Prostate gland (tissue), 2 donors: ENCODE results near the gene PPP1R13B. TPM values are rescaled to one million over a fixed set of nuclear protein-coding genes. Genes with fewer than 3 reads are reported as not detected.

Source experiments
- DNase-seq: peaks from one replicate; pipeline ENCODE4 v3.0.0-alpha.2; 2019; ENCODE audit warnings: low spot score
- H3K27ac ChIP-seq, 2 donors: fragments of 200-600 bp; sonication (generic); 2 replicates each; pipeline ENCODE4 v1.5.1; 2017 to 2019
- H3K27me3 ChIP-seq: fragments of 200-600 bp; sonication (generic); replicated peaks from 2 replicates; pipeline ENCODE4 v1.5.1; 2019; ENCODE audit not compliant: insufficient read depth
- H3K36me3 ChIP-seq, 2 donors: fragments of 200-600 bp; sonication (generic); 1 replicate in 1 of 2; 2 replicates in 1 of 2; pipeline versions ENCODE4 v1.5.1 to v1.8.1; 2017 to 2019
- H3K4me1 ChIP-seq: fragments of 200-600 bp; sonication (generic); replicated peaks from 2 replicates; pipeline ENCODE4 v1.5.1; 2019
- H3K4me3 ChIP-seq, 2 donors: fragments of 200-600 bp; sonication (generic); 2 replicates each; pipeline ENCODE4 v1.5.1; 2017 to 2019
- H3K9me3 ChIP-seq: fragments of 200-600 bp; sonication (generic); 2 replicates; pipeline ENCODE4 v1.5.1; 2017
- POLR2A ChIP-seq: fragments of 450-650 bp; IDR thresholded peaks from one replicate; pipeline ENCODE4 v1.6.1; 2016; ENCODE audit warnings: antibody characterized with exemption, mild to moderate bottlenecking
- POLR2AphosphoS5 ChIP-seq: sonication (generic); formaldehyde crosslinking; IDR thresholded peaks from one replicate; pipeline ENCODE4 v1.6.1; 2017; ENCODE audit warnings: antibody characterized with exemption
- WGBS: methylation state at CpG from one replicate; pipeline ENCODE4 v1.1.5; 2018; 5-methylcytosine and 5-hydroxymethylcytosine counted together
- intact Hi-C: fragments of 100-400 bp; cut with DNase I; formaldehyde crosslinking; loops from one replicate; pipeline ENCODE4 v1.14.2; 2022
- total RNA-seq, 2 donors: library from RNA; depleted of rRNA; stranded (reverse); fragments of >200 nt; gene quantifications; one replicate each; pipeline ENCODE4 v1.1.0, GENCODE V29; 2016
- TF ChIP-seq, protein P1 (sequence below), 4 experiments: fragments of 200-600 bp in 2 of 4; fragments of 450-650 bp in 2 of 4; sonication (generic) in 2 of 4; IDR thresholded peaks; 1 replicate in 3 of 4; 2 replicates in 1 of 4; pipeline ENCODE4 v1.5.1; 2016 to 2019; ENCODE audit warnings: antibody characterized with exemption in 4 of 4, mild to moderate bottlenecking in 2 of 4, moderate library complexity in 2 of 4

PPP1R13B gene
- total RNA-seq, 2 donors from 2014 or later: 48.2 to 64.6 TPM

- no peaks in the 10 kb centered on the region for H3K9me3 ChIP-seq
- intact Hi-C loops: no loop called here
- 32% methylated on average over 10 of the region's 10 CpGs for WGBS
- H3K4me1 ChIP-seq: peaks cover 6% of the 10 kb centered on the region
- TF ChIP-seq POLR2AphosphoS5: peak; percentile 75
- TF ChIP-seq, protein P1, sequence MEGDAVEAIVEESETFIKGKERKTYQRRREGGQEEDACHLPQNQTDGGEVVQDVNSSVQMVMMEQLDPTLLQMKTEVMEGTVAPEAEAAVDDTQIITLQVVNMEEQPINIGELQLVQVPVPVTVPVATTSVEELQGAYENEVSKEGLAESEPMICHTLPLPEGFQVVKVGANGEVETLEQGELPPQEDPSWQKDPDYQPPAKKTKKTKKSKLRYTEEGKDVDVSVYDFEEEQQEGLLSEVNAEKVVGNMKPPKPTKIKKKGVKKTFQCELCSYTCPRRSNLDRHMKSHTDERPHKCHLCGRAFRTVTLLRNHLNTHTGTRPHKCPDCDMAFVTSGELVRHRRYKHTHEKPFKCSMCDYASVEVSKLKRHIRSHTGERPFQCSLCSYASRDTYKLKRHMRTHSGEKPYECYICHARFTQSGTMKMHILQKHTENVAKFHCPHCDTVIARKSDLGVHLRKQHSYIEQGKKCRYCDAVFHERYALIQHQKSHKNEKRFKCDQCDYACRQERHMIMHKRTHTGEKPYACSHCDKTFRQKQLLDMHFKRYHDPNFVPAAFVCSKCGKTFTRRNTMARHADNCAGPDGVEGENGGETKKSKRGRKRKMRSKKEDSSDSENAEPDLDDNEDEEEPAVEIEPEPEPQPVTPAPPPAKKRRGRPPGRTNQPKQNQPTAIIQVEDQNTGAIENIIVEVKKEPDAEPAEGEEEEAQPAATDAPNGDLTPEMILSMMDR (IDR thresholded peaks at IDR 0.05): no peak
- H3K36me3 ChIP-seq: no peaks in the 10 kb centered on the region
- H3K27me3 ChIP-seq: no peaks in the 10 kb centered on the region
- no peak overlapping the region for H3K4me3 ChIP-seq
- DNase-seq: peak; percentile 84
- H3K27ac ChIP-seq: peak overlapping the region; percentile 52 to 77
Observed at GRCh38 chr14:103867523-103867953, 20.2 kb upstream of the PPP1R13B start.

DNA sequence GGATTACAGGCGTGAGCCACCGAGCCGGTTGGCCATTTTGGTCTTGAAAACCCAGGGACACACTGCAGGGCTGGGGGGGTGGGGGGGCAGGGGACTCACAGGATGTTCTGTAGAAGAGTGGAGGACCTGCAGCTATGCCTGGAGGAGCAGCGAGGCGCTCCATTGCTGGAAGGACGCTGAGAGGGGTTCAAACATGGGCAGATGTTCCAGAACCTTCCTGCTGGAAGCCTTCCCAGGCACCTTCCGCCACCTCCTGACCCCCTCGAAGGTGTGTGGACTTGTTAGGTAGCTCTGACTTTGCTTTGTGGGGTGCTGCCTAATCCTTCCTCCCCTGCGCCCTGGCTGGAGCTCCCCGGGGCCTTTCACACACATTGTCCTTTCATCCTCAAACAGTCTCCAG, 19.6 kb upstream of the PPP1R13B start:
- no peak overlapping the region for H3K4me3 ChIP-seq
- no peak for DNase-seq
- intact Hi-C loops: no loop called here
- H3K36me3 ChIP-seq: no peaks in the 10 kb centered on the region
- 83% methylated on average over 10 of the region's 10 CpGs for WGBS
- H3K9me3 ChIP-seq: no peaks in the 10 kb centered on the region
- peaks cover 1% of the 10 kb centered on the region for H3K4me1 ChIP-seq
- H3K27ac ChIP-seq: peak overlapping the region; percentile 49 to 52
- no peak for TF ChIP-seq POLR2AphosphoS5
- TF ChIP-seq, protein P1 (IDR thresholded peaks at IDR 0.05): no peak
- TF ChIP-seq POLR2A: no peak
- no peaks in the 10 kb centered on the region for H3K27me3 ChIP-seq

DNA sequence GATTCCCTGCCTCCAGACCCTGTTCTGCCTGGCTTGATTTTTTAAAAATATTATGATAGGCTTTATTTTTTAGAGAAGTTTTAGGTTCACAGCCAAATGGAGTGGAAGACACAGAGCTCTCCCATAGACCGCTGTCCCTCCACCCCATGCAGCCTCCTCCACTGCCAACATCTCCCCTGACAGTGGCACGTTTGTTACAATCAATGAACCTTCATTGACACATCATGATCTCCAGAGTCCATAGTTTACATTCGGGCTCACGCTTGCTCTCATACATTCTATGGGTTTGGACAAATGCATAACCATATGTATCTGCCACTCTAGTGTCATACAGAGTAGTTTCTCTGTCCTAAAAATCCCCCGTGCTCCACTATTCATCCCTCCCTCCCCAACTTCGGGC, 15.9 kb upstream of the PPP1R13B start:
- Histone ChIP-seq H3K4me1 (no peaks in the 10 kb centered on the region), H3K4me3 (no peak overlapping the region), H3K36me3 (no peaks in the 10 kb centered on the region), H3K27me3 (no peaks in the 10 kb centered on the region), H3K9me3 (no peaks in the 10 kb centered on the region), H3K27ac (no peak overlapping the region)
- intact Hi-C loops: no loop called here
- 78% methylated on average over 6 of the region's 6 CpGs for WGBS
- no peak for DNase-seq
- TF ChIP-seq POLR2AphosphoS5: no peak
- TF ChIP-seq, protein P1 (IDR thresholded peaks at IDR 0.05): no peak
- TF ChIP-seq POLR2A: no peak

GRCh38 chr14:103862393-103862782, 15.0 kb upstream of the PPP1R13B start:
- no peak for DNase-seq
- H3K4me3 ChIP-seq: no peak overlapping the region
- intact Hi-C loops: no loop called here
- H3K36me3 ChIP-seq: no peaks in the 10 kb centered on the region
- TF ChIP-seq POLR2AphosphoS5 (no peak), POLR2A (no peak)
- TF ChIP-seq, protein P1 (IDR thresholded peaks at IDR 0.05): no peak
- no peaks in the 10 kb centered on the region for H3K4me1 ChIP-seq
- H3K27me3 ChIP-seq: no peaks in the 10 kb centered on the region
- H3K9me3 ChIP-seq: no peaks in the 10 kb centered on the region
- H3K27ac ChIP-seq: no peak overlapping the region
- WGBS: 81% methylated on average over 7 of the region's 7 CpGs

GRCh38 chr14:103861413-103862392, 14.3 kb upstream of the PPP1R13B start:
- TF ChIP-seq POLR2AphosphoS5 (no peak), POLR2A (no peak)
- TF ChIP-seq, protein P1 (IDR thresholded peaks at IDR 0.05): no peak
- Histone ChIP-seq H3K9me3 (no peaks in the 10 kb centered on the region), H3K36me3 (no peaks in the 10 kb centered on the region), H3K27me3 (no peaks in the 10 kb centered on the region), H3K4me1 (no peaks in the 10 kb centered on the region), H3K27ac (no peak overlapping the region), H3K4me3 (no peak overlapping the region)
- no peak for DNase-seq
- 83% methylated on average over 14 of the region's 14 CpGs for WGBS
- intact Hi-C loops: no loop called here
